OCI-LY3 (cell line): ENCODE data around the gene SLC35F6.

ENCODE experiments used
- H2AFZ ChIP-seq: fragments of 200-600, 300-600 bp; shearing (Covaris generic); 2 replicates; pipeline ENCODE4 v1.6.0; 2014; ENCODE audit warnings: antibody characterized with exemption, low read depth, low read length
- H3K27ac ChIP-seq: fragments of 200-600, 300-600 bp; sonication (generic); 2 replicates; pipeline ENCODE4 v1.5.1; 2014; ENCODE audit warnings: mild to moderate bottlenecking, low read length, moderate library complexity, mixed read lengths
- H3K27me3 ChIP-seq: fragments of 200-600, 300-600 bp; sonication (generic); 2 replicates; pipeline ENCODE4 v1.6.1; 2014; ENCODE audit warnings: low read depth, low read length, mixed read lengths
- H3K36me3 ChIP-seq: fragments of 200-600, 300-600 bp; sonication (generic); replicated peaks from 2 replicates; pipeline ENCODE3; 2014; ENCODE audit warnings: low read depth, low read length, mixed read lengths
- H3K4me1 ChIP-seq: fragments of 300-600, 200-600 bp; sonication (generic); 2 replicates; pipeline ENCODE4 v1.6.1; 2014; ENCODE audit warnings: low read length, mixed read lengths
- H3K4me2 ChIP-seq: fragments of 200-600, 300-600 bp; sonication (generic); 2 replicates; pipeline ENCODE4 v1.6.1; 2014; ENCODE audit warnings: low read length, mixed read lengths
- H3K4me3 ChIP-seq: fragments of 300-600, 200-600 bp; sonication (generic); 2 replicates; pipeline ENCODE4 v1.5.1; 2014; ENCODE audit warnings: antibody characterized with exemption, mild to moderate bottlenecking, low read length, moderate library complexity
- H3K79me2 ChIP-seq: fragments of 300-600, 200-600 bp; shearing (Covaris generic); 2 replicates; pipeline ENCODE4 v1.6.1; 2014; ENCODE audit warnings: mild to moderate bottlenecking, low read length, mixed read lengths
- H3K9ac ChIP-seq: fragments of 300-600, 200-600 bp; shearing (Covaris generic); 2 replicates; pipeline ENCODE4 v1.6.0; 2014; ENCODE audit warnings: mild to moderate bottlenecking, low read length, moderate library complexity
- H3K9me3 ChIP-seq: fragments of 200-600, 300-600 bp; shearing (Covaris generic); 2 replicates; pipeline ENCODE4 v1.6.1; 2014; ENCODE audit warnings: low read length, mixed read lengths; ENCODE audit not compliant: insufficient read depth
- H4K20me1 ChIP-seq: fragments of 200-600, 300-600 bp; sonication (generic); 2 replicates; pipeline ENCODE4 v1.6.1; 2016; ENCODE audit warnings: low read length, mixed read lengths; ENCODE audit not compliant: insufficient read depth
- EZH2phosphoT487 ChIP-seq: fragments of 200-600 bp; shearing (Covaris generic); IDR thresholded peaks from 2 replicates; pipeline ENCODE4 v1.6.1; 2018; ENCODE audit warnings: antibody characterized with exemption, mixed run types, low read depth
- TF ChIP-seq, protein P1 (sequence below): fragments of 200-600, 300-600 bp; sonication (generic); IDR thresholded peaks from 2 replicates; pipeline ENCODE4 v1.5.1; 2014; ENCODE audit warnings: antibody characterized with exemption, low read length, low read depth

The SLC35F6 gene

DNA sequence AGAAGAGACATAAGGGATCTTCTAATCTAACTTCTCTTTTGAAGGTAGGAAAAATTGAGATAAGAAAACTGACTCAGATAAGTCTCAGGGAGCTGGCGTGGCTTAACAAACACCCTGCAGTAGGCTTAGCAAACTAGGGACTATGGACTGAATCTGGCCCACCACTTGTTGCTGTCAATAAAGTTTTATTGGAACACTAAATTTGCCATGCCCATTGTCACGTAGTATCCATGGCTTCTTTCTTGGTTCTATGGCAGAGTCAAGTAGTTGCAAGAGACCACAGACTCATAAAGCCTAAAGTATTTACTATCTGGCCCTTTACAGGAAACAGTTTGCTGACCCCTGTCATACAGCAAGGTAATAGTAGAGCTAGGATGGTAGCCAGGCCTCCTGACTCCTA is 47.3 kb upstream of the SLC35F6 start:
- H3K4me1 ChIP-seq: no peaks in the 10 kb centered on the region
- no peak overlapping the region for H3K27ac ChIP-seq
- no peak overlapping the region for H2AFZ ChIP-seq
- H4K20me1 ChIP-seq: no peaks in the 10 kb centered on the region
- H3K27me3 ChIP-seq: no peaks in the 10 kb centered on the region
- no peaks in the 10 kb centered on the region for H3K9me3 ChIP-seq
- H3K79me2 ChIP-seq: no peaks in the 10 kb centered on the region
- H3K4me3 ChIP-seq: no peak overlapping the region
- H3K4me2 ChIP-seq: no peak overlapping the region
- no peaks in the 10 kb centered on the region for H3K36me3 ChIP-seq
- TF ChIP-seq, protein P1, sequence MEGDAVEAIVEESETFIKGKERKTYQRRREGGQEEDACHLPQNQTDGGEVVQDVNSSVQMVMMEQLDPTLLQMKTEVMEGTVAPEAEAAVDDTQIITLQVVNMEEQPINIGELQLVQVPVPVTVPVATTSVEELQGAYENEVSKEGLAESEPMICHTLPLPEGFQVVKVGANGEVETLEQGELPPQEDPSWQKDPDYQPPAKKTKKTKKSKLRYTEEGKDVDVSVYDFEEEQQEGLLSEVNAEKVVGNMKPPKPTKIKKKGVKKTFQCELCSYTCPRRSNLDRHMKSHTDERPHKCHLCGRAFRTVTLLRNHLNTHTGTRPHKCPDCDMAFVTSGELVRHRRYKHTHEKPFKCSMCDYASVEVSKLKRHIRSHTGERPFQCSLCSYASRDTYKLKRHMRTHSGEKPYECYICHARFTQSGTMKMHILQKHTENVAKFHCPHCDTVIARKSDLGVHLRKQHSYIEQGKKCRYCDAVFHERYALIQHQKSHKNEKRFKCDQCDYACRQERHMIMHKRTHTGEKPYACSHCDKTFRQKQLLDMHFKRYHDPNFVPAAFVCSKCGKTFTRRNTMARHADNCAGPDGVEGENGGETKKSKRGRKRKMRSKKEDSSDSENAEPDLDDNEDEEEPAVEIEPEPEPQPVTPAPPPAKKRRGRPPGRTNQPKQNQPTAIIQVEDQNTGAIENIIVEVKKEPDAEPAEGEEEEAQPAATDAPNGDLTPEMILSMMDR: no peak
- no peak for TF ChIP-seq EZH2phosphoT487
- no peak overlapping the region for H3K9ac ChIP-seq

DNA sequence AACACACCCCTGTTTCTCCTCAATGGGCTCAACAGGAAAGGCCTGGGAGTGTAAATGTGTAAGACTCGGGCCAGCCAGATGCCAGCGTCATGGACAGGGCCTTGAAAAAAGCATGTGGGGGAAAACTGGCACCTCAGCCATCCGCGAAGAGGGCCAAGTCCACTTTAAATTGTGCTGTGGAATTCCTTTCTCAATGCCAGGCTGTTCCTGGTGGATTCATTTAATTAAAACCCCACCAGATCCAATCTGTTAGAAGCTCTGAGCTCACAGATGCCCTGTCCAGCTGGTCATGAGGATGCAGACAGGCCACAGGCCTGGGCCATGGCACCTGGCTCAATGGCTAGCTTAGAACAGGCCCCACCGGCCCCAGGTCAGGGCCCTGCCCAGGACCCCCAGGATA is 46.7 kb upstream of the SLC35F6 start:
- Histone ChIP-seq H3K27ac (no peak overlapping the region), H2AFZ (no peak overlapping the region), H4K20me1 (no peaks in the 10 kb centered on the region), H3K27me3 (no peaks in the 10 kb centered on the region), H3K4me1 (no peaks in the 10 kb centered on the region), H3K36me3 (no peaks in the 10 kb centered on the region), H3K9me3 (no peaks in the 10 kb centered on the region), H3K9ac (no peak overlapping the region), H3K4me3 (no peak overlapping the region), H3K79me2 (no peaks in the 10 kb centered on the region), H3K4me2 (no peak overlapping the region)
- TF ChIP-seq, protein P1: no peak
- no peak for TF ChIP-seq EZH2phosphoT487

DNA sequence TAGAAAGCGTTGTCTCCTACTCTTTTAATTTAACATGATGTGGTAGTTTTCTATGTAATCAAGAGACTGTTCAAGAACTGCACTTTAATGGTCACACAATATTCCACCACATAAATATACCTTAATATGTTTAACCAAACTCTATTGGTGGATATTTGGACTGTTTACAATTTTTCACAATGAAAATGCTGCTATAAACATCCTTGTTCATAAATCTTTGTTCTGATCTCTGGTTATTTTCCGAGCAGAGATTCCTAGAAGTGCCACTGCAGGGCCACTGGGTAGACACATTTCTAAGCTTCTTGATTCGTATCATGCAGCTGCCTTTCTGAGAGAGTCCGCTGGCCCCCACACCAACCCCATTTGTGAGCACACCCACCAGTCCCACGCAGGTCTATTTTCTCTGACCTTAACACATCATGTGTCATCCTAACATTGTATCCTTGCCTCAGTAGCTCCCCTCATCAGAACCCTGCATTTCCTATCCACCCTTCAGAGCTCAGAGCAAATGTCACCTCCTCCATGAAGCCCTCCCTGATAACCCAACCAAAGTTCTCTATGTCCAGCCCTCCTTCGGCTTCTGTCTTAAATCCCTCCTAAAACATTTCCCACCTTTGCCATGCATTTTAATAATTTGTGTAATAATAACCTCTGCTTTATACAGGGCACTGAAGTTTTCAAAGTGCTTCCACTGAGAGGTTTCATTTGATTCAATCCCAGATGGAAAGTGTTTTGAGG is 45.0 kb upstream of the SLC35F6 start:
- no peaks in the 10 kb centered on the region for H3K27me3 ChIP-seq
- H3K79me2 ChIP-seq: no peaks in the 10 kb centered on the region
- H3K27ac ChIP-seq: no peak overlapping the region
- H2AFZ ChIP-seq: no peak overlapping the region
- no peak overlapping the region for H3K9ac ChIP-seq
- no peaks in the 10 kb centered on the region for H3K36me3 ChIP-seq
- no peak overlapping the region for H3K4me2 ChIP-seq
- H3K4me3 ChIP-seq: no peak overlapping the region
- no peaks in the 10 kb centered on the region for H3K9me3 ChIP-seq
- no peaks in the 10 kb centered on the region for H3K4me1 ChIP-seq
- H4K20me1 ChIP-seq: no peaks in the 10 kb centered on the region
- TF ChIP-seq, protein P1: no peak
- TF ChIP-seq EZH2phosphoT487: no peak

DNA sequence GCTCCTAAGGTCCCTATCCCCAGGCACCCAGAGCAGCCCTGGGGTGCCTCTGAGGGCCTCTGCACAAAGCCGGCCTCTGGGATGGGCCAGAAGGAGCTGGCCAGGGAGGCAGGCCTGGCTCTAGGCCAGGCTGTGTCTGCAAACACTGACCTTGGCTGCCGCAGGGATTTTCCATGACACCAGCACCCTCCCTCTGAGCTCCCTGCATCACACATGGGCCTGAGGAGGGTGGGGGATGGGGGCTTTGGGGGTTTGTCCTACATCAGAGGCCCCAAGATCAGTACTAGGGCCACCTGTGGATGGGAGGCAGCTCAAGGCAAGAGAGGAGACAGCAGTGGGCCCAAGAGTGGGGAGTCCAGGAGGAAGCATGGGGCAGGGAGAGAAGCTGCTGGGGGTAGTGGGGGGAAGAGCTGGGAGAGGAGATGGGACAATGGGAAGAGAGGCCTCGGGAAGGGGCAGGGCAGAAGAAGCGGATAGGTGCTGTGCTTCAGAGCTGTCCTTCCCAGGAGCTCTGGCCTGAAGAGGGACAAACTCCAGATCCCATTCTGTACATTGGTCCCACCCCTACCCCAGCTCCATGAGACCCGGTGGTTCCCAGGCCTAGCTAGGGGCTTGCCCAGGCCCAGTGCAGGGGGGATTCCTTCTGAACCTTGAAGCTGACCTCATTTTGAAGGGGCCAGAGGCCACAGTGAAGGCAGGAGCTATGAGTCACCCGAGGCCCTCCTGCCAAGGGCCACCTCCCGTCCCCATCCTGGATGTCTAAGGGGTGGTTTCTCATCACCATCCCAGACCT is 43.6 kb upstream of the SLC35F6 start:
- Histone ChIP-seq H4K20me1 (no peaks in the 10 kb centered on the region), H2AFZ (no peak overlapping the region), H3K4me1 (no peaks in the 10 kb centered on the region), H3K79me2 (no peaks in the 10 kb centered on the region), H3K27ac (no peak overlapping the region), H3K4me2 (no peak overlapping the region), H3K9me3 (no peaks in the 10 kb centered on the region), H3K27me3 (no peaks in the 10 kb centered on the region), H3K36me3 (no peaks in the 10 kb centered on the region), H3K9ac (no peak overlapping the region), H3K4me3 (no peak overlapping the region)
- TF ChIP-seq, protein P1: no peak
- no peak for TF ChIP-seq EZH2phosphoT487
